Lung (tissue), 12 donors: ENCODE results near the gene DNAI4. TPM values are rescaled to one million over a fixed set of nuclear protein-coding genes. Genes with fewer than 3 reads are reported as not detected.

ENCODE experiments used
- ATAC-seq: fragments of 200-7000 bp; cut with Tn5 transposase; one replicate; pipeline ENCODE4 v1.9.1; 2020; ENCODE audit warnings: moderate number of reproducible peaks; ENCODE audit not compliant: insufficient read depth, low FRiP score
- DNase-seq, 3 donors: peaks; one replicate each; pipeline ENCODE4 v3.0.0-alpha.2; 2013 to 2017
- H3K27ac ChIP-seq, 2 donors: one replicate each; pipeline ENCODE4 v1.5.1; 2013; ENCODE audit warnings: mild to moderate bottlenecking in 2 of 2, moderate library complexity in 2 of 2, control low read depth in 1 of 2, inconsistent platforms in 1 of 2, low read depth in 1 of 2, low read length in 1 of 2
- H3K27me3 ChIP-seq, 3 donors: one replicate each; pipeline ENCODE4 v1.5.1; 2013; ENCODE audit warnings: low read length in 2 of 3; ENCODE audit not compliant: control insufficient read depth in 3 of 3, insufficient read depth in 3 of 3
- H3K36me3 ChIP-seq, 4 donors: one replicate each; pipeline ENCODE4 v1.5.1; 2013; ENCODE audit warnings: low read length in 4 of 4, mild to moderate bottlenecking in 1 of 4, moderate library complexity in 1 of 4; ENCODE audit not compliant: control insufficient read depth in 4 of 4, insufficient read depth in 4 of 4
- H3K4me1 ChIP-seq, 5 donors: one replicate each; pipeline ENCODE4 v1.5.1; 2013; ENCODE audit warnings: low read length in 5 of 5, mild to moderate bottlenecking in 2 of 5, moderate library complexity in 1 of 5; ENCODE audit not compliant: control insufficient read depth in 5 of 5, insufficient read depth in 5 of 5
- H3K4me3 ChIP-seq: one replicate; pipeline ENCODE4 v1.5.1; 2013; ENCODE audit warnings: mild to moderate bottlenecking, control low read depth, moderate library complexity
- H3K9ac ChIP-seq, 2 donors: one replicate each; pipeline ENCODE4 v1.5.1; 2013; ENCODE audit warnings: low read length in 2 of 2, control low read depth in 1 of 2; ENCODE audit not compliant: insufficient read depth in 1 of 2
- H3K9me3 ChIP-seq, 4 donors: one replicate each; pipeline ENCODE4 v1.5.1; 2013; ENCODE audit warnings: low read length in 3 of 4, mild to moderate bottlenecking in 1 of 4, moderate library complexity in 1 of 4; ENCODE audit not compliant: control insufficient read depth in 4 of 4, insufficient read depth in 3 of 4
- CTCF ChIP-seq: IDR thresholded peaks from 2 replicates; pipeline ENCODE4 v1.5.1; 2012; ENCODE audit warnings: mild to moderate bottlenecking; ENCODE audit errors: control extremely low read depth, extremely low read depth
- WGBS, 2 donors: extraction: QIAGEN DNeasy Blood & Tissue Kit; methylation state at CpG; one replicate each; pipeline ENCODE4 v1.1.7; 2013; 5-methylcytosine and 5-hydroxymethylcytosine counted together
- polyA plus RNA-seq, 2 donors: library from polyadenylated mRNA; stranded (reverse); fragments of 200-250 nt; gene quantifications; one replicate each; pipeline ENCODE4 v1.2.1, GENCODE V29; 2013
- total RNA-seq, 2 donors: library from RNA; depleted of rRNA in 1 of 2; stranded (reverse); fragments of >200 nt in 1 of 2; gene quantifications; one replicate each; pipeline ENCODE4 v1.2.1, GENCODE V29; 2014 to 2021
- donor health status: control.
- donor health status: control.
- donor health status: Bipolar disorder and iron deficiency.
- donor health status: healthy.
- donor health status: DM: yes; HTN: yes; CAD: no.

The DNAI4 gene
- total and polyA plus RNA-seq, 4 donors: 4.4 to 61.1 (median 15.5) TPM

- peaks cover 0 to 8% (median 0%) of the 10 kb centered on the region in 4 donors for H3K36me3 ChIP-seq
- H3K4me3 ChIP-seq: no peak overlapping the region
- WGBS, 2 donors: 82 to 85% methylated on average over 2 of the region's 2 CpGs
- TF ChIP-seq CTCF: no peak
- no peak for DNase-seq
- no peaks in the 10 kb centered on the region for H3K27me3 ChIP-seq
- no peaks in the 10 kb centered on the region for H3K4me1 ChIP-seq
- H3K9me3 ChIP-seq: no peaks in the 10 kb centered on the region
- no peak overlapping the region for H3K27ac ChIP-seq
- no peak overlapping the region for H3K9ac ChIP-seq
- ATAC-seq: no peak
Observed at GRCh38 chr1:66774438-66774837, 150.2 kb downstream of the DNAI4 start.

- TF ChIP-seq CTCF: no peak
Observed at GRCh38 chr1:66773227-66773626, 151.4 kb downstream of the DNAI4 start.

GRCh38 chr1:66770694-66771093 lies 154.0 kb downstream of the DNAI4 start:
- no peaks in the 10 kb centered on the region for H3K4me1 ChIP-seq
- peaks cover 0 to 8% (median 0%) of the 10 kb centered on the region in 4 donors for H3K36me3 ChIP-seq
- DNase-seq (no peak), ATAC-seq (no peak)
- H3K9me3 ChIP-seq: no peaks in the 10 kb centered on the region
- no peak for TF ChIP-seq CTCF
- H3K27ac ChIP-seq: no peak overlapping the region
- 87 to 98% methylated on average over 4 of the region's 4 CpGs for WGBS, 2 donors
- no peak overlapping the region for H3K4me3 ChIP-seq
- no peak overlapping the region for H3K9ac ChIP-seq
- H3K27me3 ChIP-seq: no peaks in the 10 kb centered on the region

More at GRCh38 chr1:66773227-66773626, 151.4 kb downstream of the DNAI4 start:
- Histone ChIP-seq H3K9me3 (no peaks in the 10 kb centered on the region), H3K4me1 (no peaks in the 10 kb centered on the region), H3K9ac (no peak overlapping the region), H3K4me3 (no peak overlapping the region), H3K36me3 (peaks cover 0 to 8% (median 0%) of the 10 kb centered on the region in 4 donors), H3K27me3 (no peaks in the 10 kb centered on the region), H3K27ac (no peak overlapping the region)
- 94 to 95% methylated on average over 2 of the region's 2 CpGs for WGBS, 2 donors
- DNase-seq (no peak), ATAC-seq (no peak)

- Histone ChIP-seq H3K4me1 (no peaks in the 10 kb centered on the region), H3K36me3 (peaks cover 0 to 8% (median 0%) of the 10 kb centered on the region in 4 donors), H3K27me3 (no peaks in the 10 kb centered on the region), H3K4me3 (no peak overlapping the region), H3K27ac (no peak overlapping the region), H3K9ac (no peak overlapping the region), H3K9me3 (no peaks in the 10 kb centered on the region)
- WGBS, 2 donors: 98 to 100% methylated on average over 2 of the region's 2 CpGs
- no peak for DNase-seq
- TF ChIP-seq CTCF: no peak
- ATAC-seq: no peak
Observed at GRCh38 chr1:66770240-66770639, 154.4 kb downstream of the DNAI4 start.
